WTC11 (cell line): Measurements from ENCODE around the gene NCKAP5L. TPM values are rescaled to one million over a fixed set of nuclear protein-coding genes. Genes with fewer than 3 reads are reported as not detected.

Experiments
- ATAC-seq: fragments of 200-7000 bp; cut with Tn5 transposase; 2 replicates; pipeline ENCODE4 v1.10.0; 2021; ENCODE audit warnings: mild to moderate bottlenecking, moderate library complexity
- CTCF ChIA-PET: fragments of 300-600 bp; sonication (Branson Sonifier 250); formaldehyde crosslinking; loops from one replicate; lab custom pipeline; 2021; ENCODE audit warnings: antibody characterized with exemption; lab: Charles Lee
- POLR2A ChIA-PET: fragments of 350-600 bp; sonication (Branson Sonifier 250); formaldehyde crosslinking; loops from one replicate; lab custom pipeline; 2021; ENCODE audit warnings: antibody characterized with exemption; lab: Charles Lee
- DNase-seq: peaks from one replicate; pipeline ENCODE4 v3.0.0; 2021; ENCODE audit warnings: low spot score
- H3K27ac Mint-ChIP-seq: 2 replicates; pipeline ENCODE4 v1.8.0; 2021; ENCODE audit warnings: mixed read lengths
- H3K27me3 Mint-ChIP-seq: 2 replicates; pipeline ENCODE4 v1.8.0; 2021; ENCODE audit warnings: low read depth, mild to moderate bottlenecking, moderate library complexity, mixed read lengths
- H3K36me3 Mint-ChIP-seq: 2 replicates; pipeline ENCODE4 v1.8.0; 2021; ENCODE audit warnings: mixed read lengths
- H3K4me1 Mint-ChIP-seq: 2 replicates; pipeline ENCODE4 v1.8.0; 2022; ENCODE audit warnings: mixed read lengths
- H3K4me3 Mint-ChIP-seq: 2 replicates; pipeline ENCODE4 v1.8.0; 2021; ENCODE audit warnings: mild to moderate bottlenecking, moderate library complexity, mixed read lengths
- H3K9me3 Mint-ChIP-seq: 2 replicates; pipeline ENCODE4 v1.8.0; 2021; ENCODE audit warnings: mixed read lengths
- ATF1 ChIP-seq: sonication (generic); formaldehyde crosslinking; IDR thresholded peaks from 2 replicates; pipeline ENCODE4 v1.8.1; 2023; ENCODE audit warnings: mild to moderate bottlenecking, moderate library complexity, missing genetic modification reagents
- CREM ChIP-seq: sonication (generic); formaldehyde crosslinking; IDR thresholded peaks from 2 replicates; pipeline ENCODE4 v1.8.1; 2022; ENCODE audit warnings: mild to moderate bottlenecking, missing genetic modification reagents, moderate library complexity
- ELF4 ChIP-seq: sonication (generic); formaldehyde crosslinking; IDR thresholded peaks from 2 replicates; pipeline ENCODE4 v1.8.1; 2022; ENCODE audit warnings: low read depth, mild to moderate bottlenecking, moderate library complexity, missing genetic modification reagents
- GABPB1 ChIP-seq: sonication (generic); formaldehyde crosslinking; IDR thresholded peaks from 2 replicates; pipeline ENCODE4 v1.8.1; 2023; ENCODE audit warnings: mild to moderate bottlenecking, missing genetic modification reagents
- NR3C1 ChIP-seq: sonication (generic); formaldehyde crosslinking; conservative IDR thresholded peaks from 2 replicates; pipeline ENCODE4 v1.8.1; 2023; ENCODE audit warnings: low read depth, mild to moderate bottlenecking, missing genetic modification reagents
- RORB ChIP-seq: fragments of 250-450 bp; sonication (Bioruptor Pico); IDR thresholded peaks from 2 replicates; pipeline ENCODE4 v1.9.0; 2021; ENCODE audit warnings: mild to moderate bottlenecking
- ZNF121 ChIP-seq: sonication (generic); formaldehyde crosslinking; IDR thresholded peaks from 2 replicates; pipeline ENCODE4 v1.8.0; 2023; ENCODE audit warnings: missing genetic modification reagents
- total RNA-seq: library from RNA; stranded (reverse); gene quantifications from 3 replicates; pipeline ENCODE4 v1.2.3, GENCODE V29; 2021
- TF ChIP-seq, protein P1 (sequence below): sonication (generic); formaldehyde crosslinking; IDR thresholded peaks from 2 replicates; pipeline ENCODE4 v1.8.1; 2023; ENCODE audit warnings: mild to moderate bottlenecking, missing genetic modification reagents
- TF ChIP-seq, protein P2 (sequence below): sonication (generic); formaldehyde crosslinking; IDR thresholded peaks from 2 replicates; pipeline ENCODE4 v1.8.1; 2023; ENCODE audit warnings: mild to moderate bottlenecking, missing genetic modification reagents, moderate library complexity
- TF ChIP-seq, protein P3 (sequence below): fragments of 200-600 bp; IDR thresholded peaks from 2 replicates; pipeline ENCODE4 v1.8.0; 2022; ENCODE audit warnings: antibody characterized with exemption
- TF ChIP-seq, protein P4 (sequence below): fragments of 250-450 bp; sonication (Bioruptor Pico); IDR thresholded peaks from 2 replicates; pipeline ENCODE4 v1.9.0; 2021; ENCODE audit warnings: moderate library complexity, mild to moderate bottlenecking, inconsistent platforms, borderline replicate concordance
- TF ChIP-seq, protein P5 (sequence below): sonication (generic); formaldehyde crosslinking; IDR thresholded peaks from 2 replicates; pipeline ENCODE4 v1.8.0; 2022; ENCODE audit warnings: missing genetic modification reagents

The NCKAP5L gene
- total RNA-seq, 1 experiment from 2014 or later = 27.8 TPM

DNA sequence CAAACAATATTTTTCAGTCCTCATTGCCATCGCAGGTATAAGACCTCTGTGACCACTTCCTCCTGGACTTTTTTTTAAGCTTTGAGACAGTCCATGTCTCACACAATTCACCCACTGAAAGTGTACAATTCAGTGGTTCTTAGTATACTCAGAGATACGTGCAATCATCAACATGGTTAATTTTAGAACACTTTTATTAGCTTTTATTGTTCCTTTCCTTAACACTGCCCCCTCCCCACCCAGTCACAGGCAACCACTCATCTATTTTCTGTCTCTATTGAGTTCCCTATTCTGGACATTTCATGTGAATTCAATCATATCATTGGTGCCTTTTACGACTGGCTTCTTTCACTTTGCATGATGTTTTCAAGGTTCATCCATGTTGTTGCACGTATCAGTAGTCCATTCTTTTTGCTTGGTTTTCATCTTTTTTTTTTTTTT is 16.2 kb downstream of the NCKAP5L start (continued):
- TF ChIP-seq ELF4 (CRISPR knock-in tag) = no peak
- TF ChIP-seq CREM (CRISPR knock-in tag) = no peak
- TF ChIP-seq, protein P1, sequence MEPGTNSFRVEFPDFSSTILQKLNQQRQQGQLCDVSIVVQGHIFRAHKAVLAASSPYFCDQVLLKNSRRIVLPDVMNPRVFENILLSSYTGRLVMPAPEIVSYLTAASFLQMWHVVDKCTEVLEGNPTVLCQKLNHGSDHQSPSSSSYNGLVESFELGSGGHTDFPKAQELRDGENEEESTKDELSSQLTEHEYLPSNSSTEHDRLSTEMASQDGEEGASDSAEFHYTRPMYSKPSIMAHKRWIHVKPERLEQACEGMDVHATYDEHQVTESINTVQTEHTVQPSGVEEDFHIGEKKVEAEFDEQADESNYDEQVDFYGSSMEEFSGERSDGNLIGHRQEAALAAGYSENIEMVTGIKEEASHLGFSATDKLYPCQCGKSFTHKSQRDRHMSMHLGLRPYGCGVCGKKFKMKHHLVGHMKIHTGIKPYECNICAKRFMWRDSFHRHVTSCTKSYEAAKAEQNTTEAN = no peak
- no peak for TF ChIP-seq RORB (CRISPR knock-in tag)
- no peak for TF ChIP-seq NR3C1 (CRISPR knock-in tag)

DNA sequence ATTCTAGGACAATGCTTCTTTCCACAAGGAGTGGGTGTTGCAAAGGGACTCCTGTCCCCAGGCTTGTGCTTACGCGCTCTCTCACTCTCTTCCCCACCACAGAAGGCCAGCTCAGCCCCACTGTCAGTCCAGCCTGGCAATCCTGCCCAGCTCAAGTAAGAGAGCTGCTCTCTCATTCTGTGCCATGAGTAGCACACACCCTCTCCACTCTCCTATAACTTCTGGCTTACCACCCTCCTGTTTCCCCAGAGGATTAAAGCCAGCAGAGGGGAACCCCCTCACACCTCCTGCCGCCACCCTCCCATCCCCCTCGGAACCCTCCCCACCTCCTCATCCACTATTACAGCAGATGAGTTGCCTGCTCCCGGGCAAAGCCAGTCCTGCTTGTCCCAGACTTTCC is 17.1 kb downstream of the NCKAP5L start:
- no peaks in the 10 kb centered on the region for H3K36me3 Mint-ChIP-seq
- no peaks in the 10 kb centered on the region for H3K27me3 Mint-ChIP-seq
- TF ChIP-seq, protein P2, sequence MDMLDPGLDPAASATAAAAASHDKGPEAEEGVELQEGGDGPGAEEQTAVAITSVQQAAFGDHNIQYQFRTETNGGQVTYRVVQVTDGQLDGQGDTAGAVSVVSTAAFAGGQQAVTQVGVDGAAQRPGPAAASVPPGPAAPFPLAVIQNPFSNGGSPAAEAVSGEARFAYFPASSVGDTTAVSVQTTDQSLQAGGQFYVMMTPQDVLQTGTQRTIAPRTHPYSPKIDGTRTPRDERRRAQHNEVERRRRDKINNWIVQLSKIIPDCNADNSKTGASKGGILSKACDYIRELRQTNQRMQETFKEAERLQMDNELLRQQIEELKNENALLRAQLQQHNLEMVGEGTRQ (CRISPR knock-in tag) = no peak
- TF ChIP-seq, protein P3, sequence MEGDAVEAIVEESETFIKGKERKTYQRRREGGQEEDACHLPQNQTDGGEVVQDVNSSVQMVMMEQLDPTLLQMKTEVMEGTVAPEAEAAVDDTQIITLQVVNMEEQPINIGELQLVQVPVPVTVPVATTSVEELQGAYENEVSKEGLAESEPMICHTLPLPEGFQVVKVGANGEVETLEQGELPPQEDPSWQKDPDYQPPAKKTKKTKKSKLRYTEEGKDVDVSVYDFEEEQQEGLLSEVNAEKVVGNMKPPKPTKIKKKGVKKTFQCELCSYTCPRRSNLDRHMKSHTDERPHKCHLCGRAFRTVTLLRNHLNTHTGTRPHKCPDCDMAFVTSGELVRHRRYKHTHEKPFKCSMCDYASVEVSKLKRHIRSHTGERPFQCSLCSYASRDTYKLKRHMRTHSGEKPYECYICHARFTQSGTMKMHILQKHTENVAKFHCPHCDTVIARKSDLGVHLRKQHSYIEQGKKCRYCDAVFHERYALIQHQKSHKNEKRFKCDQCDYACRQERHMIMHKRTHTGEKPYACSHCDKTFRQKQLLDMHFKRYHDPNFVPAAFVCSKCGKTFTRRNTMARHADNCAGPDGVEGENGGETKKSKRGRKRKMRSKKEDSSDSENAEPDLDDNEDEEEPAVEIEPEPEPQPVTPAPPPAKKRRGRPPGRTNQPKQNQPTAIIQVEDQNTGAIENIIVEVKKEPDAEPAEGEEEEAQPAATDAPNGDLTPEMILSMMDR = no peak
- no peak for TF ChIP-seq GABPB1
- TF ChIP-seq ATF1 (CRISPR knock-in tag) = no peak
- TF ChIP-seq ZNF121 = 0 out of 2 replicates have a peak, but pooled peaks have one; percentile 28
- TF ChIP-seq, all 79 proteins: peak for 1
- peak overlapping the region; percentile 60 for H3K27ac Mint-ChIP-seq
- ATAC-seq (no peak; the same call in 1 of the 2 replicates), DNase-seq (no peak)
- no peak overlapping the region for H3K4me3 Mint-ChIP-seq
- ChIA-PET CTCF (interaction anchor here (0.6 to 2.5 kb wide), 12 partner anchors 10 to 259 kb away, joined by 3 to 13 read pairs (median 6); partner anchors contain the start of genes NCKAP5L and TMBIM6), POLR2A (interaction anchor here (0.5 to 1.1 kb wide), 2 partner anchors 15 to 1047 kb away, joined by 5 to 7 read pairs; no protein-coding TSS in a partner anchor)
- peaks cover 42% of the 10 kb centered on the region for H3K4me1 Mint-ChIP-seq
- H3K9me3 Mint-ChIP-seq = no peaks in the 10 kb centered on the region

DNA sequence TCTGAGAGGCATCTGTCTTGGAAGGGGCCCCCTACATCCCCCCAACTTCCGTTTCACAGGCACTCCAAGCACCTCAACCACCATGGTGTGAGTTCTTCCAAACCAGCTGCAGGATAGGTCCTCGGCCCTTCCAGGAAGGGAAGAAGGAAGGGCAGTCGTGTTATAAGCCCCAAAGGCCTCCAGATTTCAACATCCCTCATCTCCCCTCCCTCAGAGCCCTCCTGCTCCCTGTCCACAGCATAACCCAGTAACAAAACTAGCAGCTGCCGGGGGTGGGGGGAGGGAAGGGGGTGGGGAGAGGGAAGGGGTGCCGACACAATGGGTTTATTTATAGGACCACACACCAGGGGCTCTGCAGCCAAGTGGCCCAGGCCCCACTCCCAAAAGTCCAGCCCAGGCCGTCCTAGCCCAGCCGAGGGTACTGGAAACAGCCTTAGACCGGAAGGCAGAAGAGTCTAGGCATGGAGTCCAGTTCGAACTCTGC is 18.3 kb downstream of the NCKAP5L start:
- ChIA-PET POLR2A (interaction anchor here (2.0 kb wide), 1 partner anchor 19 kb away, joined by 7 read pairs; the partner anchor contains the start of gene NCKAP5L), CTCF (interaction anchor here (1.4 to 2.5 kb wide), 7 partner anchors 11 to 261 kb away, joined by 3 to 13 read pairs (median 6); partner anchors contain the start of genes NCKAP5L and TMBIM6)
- Mint-ChIP-seq H3K4me1 (peaks cover 42% of the 10 kb centered on the region), H3K36me3 (peaks cover 2% of the 10 kb centered on the region; the same call in 1 of the 2 replicates), H3K27me3 (no peaks in the 10 kb centered on the region), H3K4me3 (no peak overlapping the region), H3K27ac (peak overlapping the region; percentile 93), H3K9me3 (no peaks in the 10 kb centered on the region)
- DNase-seq = no peak
- peak; percentile 31 for ATAC-seq
- TF ChIP-seq, protein P4, sequence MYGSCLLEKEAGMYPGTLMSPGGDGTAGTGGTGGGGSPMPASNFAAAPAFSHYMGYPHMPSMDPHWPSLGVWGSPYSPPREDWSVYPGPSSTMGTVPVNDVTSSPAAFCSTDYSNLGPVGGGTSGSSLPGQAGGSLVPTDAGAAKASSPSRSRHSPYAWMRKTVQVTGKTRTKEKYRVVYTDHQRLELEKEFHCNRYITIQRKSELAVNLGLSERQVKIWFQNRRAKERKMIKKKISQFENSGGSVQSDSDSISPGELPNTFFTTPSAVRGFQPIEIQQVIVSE (CRISPR knock-in tag) = no peak
- TF ChIP-seq, protein P5, sequence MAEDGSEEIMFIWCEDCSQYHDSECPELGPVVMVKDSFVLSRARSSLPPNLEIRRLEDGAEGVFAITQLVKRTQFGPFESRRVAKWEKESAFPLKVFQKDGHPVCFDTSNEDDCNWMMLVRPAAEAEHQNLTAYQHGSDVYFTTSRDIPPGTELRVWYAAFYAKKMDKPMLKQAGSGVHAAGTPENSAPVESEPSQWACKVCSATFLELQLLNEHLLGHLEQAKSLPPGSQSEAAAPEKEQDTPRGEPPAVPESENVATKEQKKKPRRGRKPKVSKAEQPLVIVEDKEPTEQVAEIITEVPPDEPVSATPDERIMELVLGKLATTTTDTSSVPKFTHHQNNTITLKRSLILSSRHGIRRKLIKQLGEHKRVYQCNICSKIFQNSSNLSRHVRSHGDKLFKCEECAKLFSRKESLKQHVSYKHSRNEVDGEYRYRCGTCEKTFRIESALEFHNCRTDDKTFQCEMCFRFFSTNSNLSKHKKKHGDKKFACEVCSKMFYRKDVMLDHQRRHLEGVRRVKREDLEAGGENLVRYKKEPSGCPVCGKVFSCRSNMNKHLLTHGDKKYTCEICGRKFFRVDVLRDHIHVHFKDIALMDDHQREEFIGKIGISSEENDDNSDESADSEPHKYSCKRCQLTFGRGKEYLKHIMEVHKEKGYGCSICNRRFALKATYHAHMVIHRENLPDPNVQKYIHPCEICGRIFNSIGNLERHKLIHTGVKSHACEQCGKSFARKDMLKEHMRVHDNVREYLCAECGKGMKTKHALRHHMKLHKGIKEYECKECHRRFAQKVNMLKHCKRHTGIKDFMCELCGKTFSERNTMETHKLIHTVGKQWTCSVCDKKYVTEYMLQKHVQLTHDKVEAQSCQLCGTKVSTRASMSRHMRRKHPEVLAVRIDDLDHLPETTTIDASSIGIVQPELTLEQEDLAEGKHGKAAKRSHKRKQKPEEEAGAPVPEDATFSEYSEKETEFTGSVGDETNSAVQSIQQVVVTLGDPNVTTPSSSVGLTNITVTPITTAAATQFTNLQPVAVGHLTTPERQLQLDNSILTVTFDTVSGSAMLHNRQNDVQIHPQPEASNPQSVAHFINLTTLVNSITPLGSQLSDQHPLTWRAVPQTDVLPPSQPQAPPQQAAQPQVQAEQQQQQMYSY (CRISPR knock-in tag) = peak; percentile 35
